ENCODE measurements around the gene LRG1.
"Not testable (repeated sequence)": the region's sequence is repeated elsewhere in the genome, so short reads cannot be mapped to it uniquely, and the experiment has no call there.

The LRG1 gene

DNA sequence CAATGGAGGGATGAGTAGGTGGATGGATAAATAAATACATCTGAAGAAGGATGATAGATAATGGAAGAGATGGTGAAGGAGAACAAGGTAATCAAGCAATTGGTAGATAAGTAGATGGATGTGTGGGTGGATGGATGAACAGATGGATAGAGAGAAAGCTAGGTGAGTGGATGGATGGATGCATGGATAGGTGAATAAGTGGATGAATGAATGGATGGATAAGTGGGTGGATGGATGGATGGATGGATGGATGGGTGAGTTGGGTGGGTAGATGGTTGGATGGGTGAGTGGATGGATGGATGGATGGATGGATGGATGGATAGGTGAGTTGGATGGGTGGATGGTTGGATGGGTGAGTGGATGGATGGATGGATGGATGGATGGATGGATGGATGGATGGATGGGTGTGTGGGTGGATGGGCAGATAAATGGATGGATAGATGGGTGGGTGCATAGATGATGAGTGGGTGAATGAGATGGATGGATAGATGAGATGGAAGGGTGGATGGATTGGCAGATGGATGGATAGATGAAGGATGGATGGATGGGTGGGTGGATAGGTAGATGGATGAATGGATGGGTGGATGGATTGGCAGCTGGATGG, 13.4 kb upstream of the LRG1 start:
- no peak for DNase-seq (ENCODE audit: low spot score)

DNA sequence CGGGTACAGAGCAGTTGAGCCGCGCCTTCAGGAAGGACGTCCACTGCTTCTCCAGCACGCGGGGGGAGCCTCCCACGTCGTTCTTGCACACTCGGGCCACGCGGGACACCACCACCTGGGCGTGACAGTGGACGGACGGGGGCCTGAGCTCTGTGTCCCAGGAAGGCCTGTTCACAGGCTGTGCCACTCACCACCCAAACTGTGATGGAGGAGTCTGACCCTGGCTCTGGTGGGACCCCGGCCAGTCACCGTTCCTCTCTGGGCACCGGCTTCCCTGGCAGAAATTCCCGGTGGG, 12.6 kb upstream of the LRG1 start:
- no peak for DNase-seq (ENCODE audit: low spot score)

DNA sequence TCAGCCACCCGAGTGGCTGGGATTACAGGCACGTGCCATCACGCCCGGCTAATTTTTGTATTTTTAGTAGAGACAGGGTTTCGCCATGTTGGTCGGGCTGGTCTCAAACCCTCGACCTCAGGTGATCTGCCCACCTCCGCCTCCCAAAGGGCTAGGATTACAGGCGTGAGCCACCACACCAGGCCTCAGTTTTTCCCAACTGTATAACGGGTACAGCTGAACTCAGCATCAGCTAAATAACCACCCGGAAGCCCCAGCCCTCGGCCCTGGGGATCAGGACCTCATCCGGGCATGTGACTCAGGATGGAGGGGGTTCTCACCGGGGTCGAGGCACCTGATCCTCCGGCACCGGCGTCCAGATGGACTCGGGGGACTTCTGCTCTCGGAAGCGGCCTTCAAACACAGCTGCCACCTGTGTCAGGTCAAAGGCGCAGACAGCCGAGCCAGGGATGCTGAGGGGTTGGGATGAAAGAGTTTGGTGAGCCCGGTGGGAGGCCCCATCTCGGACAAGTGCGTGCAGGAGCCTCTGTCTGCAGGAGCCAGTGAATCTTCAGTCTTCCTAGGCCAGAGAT, 10.7 kb upstream of the LRG1 start:
- DNase-seq (ENCODE audit: low spot score): no peak

DNA sequence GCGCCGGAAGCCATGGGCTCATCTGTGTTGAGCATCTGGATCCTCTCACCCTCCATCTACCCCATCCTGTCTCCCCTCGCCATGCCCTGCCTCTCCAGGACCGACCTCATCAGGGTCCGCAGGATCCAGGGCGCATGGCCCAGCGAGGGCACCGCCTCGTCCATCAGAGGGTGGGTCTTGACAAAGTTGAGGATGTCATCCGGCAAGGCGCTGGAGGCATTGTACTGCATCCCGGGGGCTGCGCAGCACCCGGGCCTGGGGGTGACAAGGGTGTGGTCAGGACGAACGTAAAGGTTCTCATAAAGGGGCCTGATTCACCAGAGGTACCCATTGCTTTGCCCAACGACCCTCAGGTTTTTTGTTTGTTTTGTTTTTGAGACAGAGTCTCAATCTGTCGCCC, 10.2 kb upstream of the LRG1 start:
- no peak for DNase-seq (ENCODE audit: low spot score)

DNA sequence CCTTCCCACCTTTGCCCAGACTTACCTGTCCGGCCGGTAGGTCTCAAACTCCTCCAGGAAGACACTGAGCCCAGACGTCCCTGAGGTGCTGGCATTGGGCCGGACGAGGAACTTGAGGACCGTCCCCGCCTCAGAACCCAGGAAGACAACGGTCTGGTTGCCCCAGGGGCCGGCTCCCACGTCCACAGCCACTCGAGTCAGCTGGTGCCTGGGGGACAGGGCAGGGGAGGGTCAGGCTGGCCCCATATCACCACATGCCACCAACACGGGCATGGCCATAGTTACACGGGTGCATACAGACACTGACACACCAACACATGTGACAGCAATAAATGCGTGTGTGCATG, 8.4 kb upstream of the LRG1 start:
- DNase-seq (ENCODE audit: low spot score): no peak

DNA sequence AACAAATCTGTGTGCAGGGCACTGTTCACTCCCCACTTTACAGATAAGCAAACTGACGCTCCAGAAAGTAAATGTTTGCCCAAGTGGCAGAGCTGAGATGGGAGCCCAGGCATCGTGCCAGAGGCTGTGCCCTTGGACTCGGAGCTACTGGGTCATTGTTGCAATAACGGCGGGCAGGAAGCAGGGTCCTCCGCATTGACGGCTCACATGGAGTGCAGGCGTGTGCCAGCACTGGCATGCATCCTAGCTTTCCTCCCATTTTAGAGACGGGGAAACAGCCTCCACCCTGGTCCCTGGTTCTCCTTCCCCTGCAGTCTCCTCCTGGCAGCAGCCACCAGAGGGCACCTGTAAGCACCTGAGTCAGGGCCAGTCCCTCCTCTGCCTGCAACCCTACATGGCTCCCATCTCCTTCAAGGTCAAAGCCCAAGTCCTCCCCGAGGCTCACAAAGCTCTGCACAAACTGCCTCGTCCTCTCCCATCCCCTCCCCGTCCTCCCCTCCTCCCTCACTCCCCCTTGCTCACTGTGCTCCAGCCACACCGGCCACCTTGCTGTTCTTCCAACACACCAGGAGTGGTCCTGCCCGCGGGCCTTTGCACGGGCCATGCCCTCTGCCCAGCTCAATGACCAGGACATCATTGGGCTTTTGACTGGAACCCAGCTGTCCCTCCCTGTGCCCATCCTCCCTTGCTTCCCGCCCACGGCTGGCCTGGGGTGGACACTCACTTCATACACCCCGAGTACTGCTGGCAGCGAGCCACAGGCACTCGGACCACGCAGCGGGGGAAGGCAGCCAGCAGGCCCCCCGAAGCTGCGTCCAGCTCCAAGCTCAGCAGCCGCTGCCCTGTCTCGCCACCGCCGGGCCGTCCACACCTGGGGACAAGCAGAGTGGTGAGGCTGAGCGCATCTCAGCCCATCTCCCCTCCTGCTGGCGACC, 7.7 kb upstream of the LRG1 start:
- peak; percentile 52 for DNase-seq (ENCODE audit: low spot score)

DNA sequence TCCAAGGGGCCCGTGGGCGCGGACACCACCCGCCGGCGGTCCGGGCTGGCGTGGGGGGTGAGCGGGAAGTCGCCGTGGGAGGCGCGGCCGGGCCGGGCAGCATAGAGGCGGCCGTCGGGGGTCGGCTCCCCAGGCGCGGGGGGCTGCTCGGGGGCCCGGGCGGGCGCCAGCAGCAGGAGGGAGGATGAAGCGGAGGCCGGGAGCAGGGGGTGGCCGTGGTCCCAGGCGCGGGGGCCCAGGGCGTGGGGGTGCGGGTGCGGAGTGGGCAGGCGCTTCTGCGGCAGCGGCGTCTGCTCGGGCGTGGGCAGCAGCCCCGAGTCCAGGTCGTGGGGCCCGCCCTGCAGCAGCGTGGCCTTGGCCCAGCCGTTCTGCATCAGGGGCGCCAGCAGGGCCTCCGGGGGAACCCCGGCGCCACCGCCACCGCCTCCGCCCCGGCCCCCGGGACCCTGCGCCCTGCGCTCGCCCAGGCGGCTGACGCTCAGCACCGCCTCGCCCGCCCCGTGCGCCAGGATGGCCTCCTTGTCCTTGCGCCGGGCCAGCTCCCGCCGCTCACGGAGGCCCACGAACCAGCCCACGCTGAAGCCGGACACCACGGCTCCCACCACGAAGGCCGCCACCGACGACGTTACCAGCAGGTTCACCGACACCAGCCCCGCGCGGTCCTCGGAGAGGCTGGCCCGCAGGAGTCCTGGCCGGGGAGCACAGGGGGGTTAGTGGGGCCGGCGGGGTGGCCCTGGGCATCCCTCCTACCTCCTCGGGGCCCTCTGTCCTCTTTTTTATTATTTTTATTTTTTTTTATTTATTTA, 4.2 kb upstream of the LRG1 start:
- DNase-seq (ENCODE audit: low spot score): no peak

DNA sequence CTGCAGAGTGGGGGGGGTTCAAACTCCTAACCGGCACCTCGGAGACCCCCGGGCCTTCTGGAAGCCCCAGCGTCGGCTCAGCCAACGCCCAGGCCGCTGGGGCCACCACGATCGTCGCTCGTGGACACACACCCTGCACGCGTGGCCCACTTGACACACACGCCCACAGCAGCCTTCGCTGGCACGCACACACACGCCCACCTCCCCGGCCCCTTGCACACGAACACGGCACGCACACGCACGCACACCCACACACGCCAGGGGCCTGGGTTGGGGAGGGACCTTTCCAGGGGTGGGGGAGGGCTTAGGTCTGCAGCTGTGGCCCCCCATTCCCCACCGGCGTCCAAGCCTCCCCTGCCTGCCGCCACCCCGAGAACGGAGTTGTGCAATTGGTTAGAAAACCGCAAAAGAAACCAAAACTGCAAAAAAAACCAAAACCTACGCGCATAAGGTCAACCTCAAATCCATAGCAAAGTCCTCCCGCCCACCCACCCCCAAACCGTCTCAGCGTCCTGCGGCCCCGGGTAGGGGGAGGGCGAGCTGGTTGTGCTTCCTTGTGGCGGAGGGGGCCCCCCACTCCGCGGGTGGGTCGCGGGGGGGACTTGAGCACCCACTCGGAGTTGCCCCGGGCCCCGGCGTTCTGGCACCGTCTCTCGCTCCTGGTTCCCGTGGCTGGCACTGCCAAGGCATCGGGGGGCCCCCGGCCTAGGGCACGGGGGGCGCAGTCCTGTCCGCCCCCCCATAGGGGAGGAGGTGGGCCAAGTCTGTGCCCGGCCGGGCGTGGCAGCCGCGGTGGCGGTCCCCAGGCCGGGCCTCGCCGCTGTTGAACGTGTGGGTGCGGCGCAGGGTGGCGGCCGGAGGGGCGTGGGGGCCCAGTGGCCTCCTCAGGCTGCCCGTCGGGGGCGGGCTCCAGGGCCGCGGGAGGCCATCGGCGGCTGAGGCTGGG, 3.3 kb upstream of the LRG1 start:
- DNase-seq (ENCODE audit: low spot score): no peak

DNA sequence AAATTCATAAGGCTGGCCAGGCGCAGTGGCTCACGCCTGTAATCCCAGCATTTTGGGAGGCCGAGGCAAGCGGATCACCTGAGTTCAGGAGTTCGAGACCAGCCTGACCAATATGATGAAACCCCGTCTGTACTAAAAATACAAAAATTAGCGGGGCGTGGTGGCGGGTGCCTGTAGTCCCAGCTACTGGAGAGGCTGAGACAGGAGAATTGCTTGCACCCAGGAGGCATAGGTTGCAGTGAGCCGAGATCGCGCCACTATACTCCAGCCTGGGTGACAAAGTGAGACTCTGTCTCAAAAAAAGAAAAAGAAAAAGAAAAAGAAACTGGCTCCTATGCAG, 1.9 kb upstream of the LRG1 start:
- DNase-seq (ENCODE audit: low spot score): not testable (repeated sequence)

DNA sequence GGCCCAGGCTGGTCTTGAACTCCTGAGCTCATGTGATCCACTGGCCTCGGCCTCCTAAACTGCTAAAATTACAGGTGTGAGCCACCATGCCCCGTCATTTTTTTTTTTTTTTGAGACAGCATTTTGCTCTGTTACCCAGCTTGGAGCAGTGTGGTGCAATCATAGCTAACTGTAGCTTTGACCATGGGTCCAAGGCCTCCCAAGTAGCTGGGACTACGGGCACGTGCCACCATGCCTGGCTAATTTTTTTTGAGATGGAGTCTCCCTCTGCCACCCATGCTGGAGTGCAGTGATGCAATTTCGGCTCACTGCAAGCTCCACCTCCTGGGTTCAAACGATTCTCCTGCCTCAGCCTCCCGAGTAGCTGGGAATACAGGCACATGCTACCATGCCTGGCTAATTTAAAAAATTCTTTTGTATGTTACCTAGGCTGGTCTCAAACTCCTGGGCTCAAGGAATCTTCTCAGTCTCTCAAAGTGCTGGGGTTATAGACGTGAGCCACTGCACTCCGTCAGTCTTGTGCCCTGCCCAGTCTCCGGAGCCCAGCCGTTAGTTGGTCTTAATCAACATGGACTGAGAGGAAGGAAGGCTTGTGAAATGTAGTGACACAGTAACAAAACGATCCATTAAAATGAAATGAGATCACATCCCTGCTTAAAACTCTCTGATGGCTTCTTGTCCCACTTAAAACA, 1.4 kb upstream of the LRG1 start:
- no peak for DNase-seq (ENCODE audit: low spot score)

DNA sequence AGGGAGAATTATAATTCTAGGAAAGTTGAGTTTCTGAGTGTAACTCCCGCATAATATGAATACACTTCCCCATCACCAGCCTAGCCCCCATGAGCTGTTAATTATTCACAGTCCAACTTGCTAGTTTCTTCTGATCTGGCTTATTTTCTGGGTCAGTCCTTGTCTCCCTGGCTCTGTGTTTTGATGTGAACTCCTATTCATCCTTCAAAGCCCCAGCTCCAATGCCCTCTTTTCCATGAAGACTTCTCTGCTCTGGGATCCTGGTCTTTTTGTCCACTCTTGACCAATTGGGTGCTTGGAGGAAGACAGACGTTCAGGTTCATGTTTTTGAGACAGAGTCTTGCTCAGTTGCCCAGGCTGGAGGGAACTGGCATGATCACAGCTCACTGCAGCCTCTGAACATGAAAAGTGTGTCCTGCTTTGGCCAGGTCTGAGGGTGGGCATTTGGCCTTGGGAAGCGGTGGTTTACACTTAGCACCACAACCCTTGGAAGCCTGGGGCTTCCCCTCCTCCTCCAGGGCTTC, 605 bp downstream of the LRG1 start:
- DNase-seq (ENCODE audit: low spot score): no peak

DNA sequence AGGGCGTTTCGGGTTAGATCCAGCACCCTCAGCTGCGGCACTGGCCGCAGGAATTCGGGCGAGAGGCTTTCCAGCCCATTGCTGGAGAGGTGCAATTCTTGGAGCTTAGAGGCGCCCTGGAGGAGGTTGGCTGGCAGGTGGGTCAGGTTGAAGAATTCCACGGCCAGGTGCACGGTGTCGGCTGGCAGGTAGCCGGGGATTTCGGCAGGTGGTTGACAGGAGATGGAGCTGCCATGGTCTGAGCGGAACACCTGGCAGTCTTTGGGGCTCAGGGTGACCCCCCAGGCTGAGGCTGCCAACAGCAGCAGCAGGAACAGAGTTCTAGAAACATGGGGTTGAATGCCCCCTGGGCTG, 1.3 kb downstream of the LRG1 start:
- no peak for DNase-seq (ENCODE audit: low spot score)

DNA sequence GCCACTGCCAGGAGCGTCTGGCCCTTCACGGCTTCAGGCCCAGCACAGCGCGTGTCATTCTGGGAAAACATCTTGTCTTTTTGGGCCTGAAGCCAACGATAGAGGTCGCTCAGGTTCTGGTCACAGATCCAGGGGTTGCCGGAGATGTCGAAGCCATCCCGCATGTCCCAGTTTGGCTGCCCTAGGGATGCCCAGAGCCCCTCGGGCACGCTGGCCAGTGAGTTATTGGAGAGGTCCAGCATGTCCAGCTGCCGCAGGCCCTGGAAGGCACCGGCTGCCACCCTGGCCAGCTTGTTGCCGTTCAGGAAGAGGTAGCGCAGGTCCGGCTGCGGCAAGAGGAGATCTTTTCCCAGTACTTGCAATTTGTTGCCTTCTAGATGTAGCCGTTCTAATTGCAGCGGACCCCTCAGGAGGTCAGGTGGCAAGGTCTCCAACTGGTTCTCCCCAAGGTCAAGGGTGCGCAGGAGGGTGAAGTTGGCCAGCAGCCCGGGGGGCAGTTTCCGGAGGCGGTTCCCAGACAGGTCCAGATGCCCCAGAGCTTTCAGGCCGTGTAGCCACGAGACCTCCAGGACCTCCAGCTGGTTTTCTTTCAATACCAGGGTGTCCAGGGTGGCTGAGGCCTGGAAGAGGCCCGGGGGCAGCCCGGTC, 1.8 kb downstream of the LRG1 start:
- DNase-seq (ENCODE audit: low spot score): no peak

DNA sequence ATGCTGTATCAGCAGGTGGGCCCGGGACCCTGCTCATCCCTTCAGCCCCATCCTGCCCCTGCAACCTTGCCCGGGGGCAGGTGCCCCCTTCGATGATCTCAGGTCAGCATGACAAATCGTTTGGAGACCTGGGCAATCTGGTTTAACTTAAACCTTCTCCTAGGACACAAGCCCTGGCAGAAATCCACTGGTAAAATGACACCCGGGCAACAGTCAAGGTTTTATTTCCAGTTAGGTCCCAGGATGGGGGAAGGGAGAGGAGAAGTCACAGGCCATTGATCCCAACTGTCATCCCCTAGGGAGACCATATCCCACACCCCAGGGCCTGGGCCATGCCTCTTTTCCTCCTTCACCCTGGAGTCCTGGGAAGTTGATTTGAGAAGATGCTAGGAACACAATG, 3.0 kb downstream of the LRG1 start:
- no peak for DNase-seq (ENCODE audit: low spot score)

DNA sequence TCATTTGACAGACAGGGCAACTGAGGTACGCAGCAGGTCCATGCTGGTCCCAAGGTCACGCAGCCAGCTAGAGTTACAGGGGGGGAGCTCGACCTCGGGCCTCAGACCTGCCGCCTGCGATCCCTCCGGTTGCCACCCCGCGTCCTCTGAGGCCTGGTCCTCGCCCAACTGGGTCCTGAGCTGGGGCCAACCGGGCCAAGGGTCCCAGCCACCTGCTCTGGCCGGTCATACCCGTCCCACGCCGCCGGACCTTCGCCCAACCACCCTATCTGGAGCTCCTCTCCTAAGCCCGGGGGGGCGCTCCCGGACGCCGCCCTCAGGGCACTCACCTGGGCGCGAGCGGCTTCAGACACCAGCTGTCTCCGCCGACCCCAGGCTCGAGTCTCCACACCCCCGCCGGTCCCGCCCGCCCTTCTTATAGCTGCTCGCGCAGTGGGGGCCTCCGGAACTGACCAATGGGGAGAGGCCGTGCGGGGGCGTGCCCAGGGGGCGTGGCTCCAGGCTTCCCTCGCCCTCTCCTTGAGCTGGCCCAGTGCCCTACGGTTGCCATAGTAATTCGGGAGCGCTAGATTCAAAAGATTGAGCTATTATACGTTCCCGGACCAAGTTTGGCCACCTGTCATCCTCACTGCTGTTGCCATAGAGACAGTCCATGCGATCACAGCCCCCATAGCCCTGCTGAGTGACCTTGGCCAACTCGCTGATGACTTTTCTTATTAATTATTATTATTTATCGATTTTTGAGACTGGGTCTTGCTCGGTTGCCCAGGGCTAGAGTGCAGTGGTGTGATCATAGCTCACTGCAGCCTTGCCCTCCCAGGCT, 4.8 kb downstream of the LRG1 start, which contains the start of gene PLIN5:
TSS of gene PLIN5 (minus strand) at position 389 of the 823 bp plus-strand sequence. CDS start 1,150 bp downstream, outside the sequence.
- DNase-seq (ENCODE audit: low spot score): peak; percentile 96

DNA sequence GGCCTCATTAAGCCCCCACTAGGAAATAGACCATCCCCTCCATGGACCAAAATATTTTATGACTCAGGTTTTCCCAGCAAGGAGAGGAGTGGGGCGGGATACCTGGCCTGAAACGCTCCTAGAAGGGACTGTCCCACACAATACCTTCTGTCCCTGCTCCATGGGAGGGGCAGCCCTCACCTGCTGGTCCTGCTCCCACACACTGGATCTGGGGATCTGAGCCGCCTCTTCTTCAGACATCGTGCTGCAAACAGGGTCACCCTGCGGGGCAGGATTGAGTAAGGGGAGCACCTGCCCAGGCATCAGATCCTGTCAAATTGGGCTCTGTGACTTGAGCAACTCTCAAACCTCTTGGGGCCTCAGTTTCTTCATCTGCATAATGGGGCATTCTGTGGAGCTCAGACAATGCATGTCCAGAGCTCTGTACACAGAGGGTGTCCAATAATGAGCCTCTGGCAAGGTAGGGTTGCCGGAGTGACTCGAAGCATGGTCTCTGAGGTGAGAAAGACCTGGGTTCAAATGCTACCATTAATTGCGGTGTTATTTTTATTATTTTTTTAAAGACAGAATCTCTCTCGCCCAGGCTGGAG, 5.9 kb downstream of the LRG1 start:
- DNase-seq (ENCODE audit: low spot score): no peak

DNA sequence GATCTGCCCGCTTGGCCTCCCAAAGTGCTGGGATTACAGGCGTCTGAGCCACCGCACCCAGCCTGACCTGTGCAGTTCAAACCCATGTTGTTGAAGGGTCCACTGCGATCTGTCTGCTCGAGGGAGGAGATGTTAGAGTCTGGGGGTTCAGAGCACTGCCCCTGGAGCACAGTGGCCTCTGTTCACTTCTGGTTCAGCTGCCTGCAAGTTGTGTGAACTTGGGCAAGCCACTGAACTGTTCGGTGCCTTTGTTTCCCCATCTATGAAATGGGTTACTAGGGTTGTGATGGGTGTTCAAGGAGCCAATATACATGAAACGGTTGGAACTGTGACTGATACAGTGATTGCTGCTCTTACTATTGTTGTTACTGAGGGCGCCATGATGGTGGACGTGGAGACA, 6.5 kb downstream of the LRG1 start:
- DNase-seq (ENCODE audit: low spot score): no peak

DNA sequence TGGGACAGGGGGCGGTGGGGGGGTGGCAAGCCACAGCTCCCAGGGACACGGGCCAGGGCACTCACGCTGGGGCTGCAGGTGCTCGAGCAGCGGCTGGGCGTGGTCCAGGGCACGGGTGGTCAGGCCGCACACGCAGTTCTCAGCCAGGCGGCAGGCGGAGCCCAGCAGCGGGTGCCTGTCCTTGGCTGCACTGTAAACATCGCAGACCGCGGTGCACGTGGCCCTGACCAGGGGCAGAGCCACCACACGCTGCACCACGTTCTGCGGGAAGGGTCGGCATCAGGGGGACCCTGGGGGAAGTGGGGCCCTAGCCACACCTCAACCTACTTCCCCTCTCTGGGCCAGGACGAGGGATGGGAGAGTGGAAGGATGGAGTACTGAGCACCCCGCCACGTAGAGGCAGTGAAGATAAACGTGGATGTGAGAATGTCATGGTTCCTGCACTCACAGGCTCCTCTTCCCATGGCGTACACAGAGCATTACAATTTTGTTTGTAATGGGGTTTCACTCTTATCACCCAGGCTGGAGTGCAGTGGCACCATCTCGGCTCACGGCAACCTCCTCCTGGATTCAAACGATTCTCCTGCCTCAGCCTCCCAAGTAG, 8.2 kb downstream of the LRG1 start:
- no peak for DNase-seq (ENCODE audit: low spot score)
